ENCODE results near the gene NLRP9. TPM values are rescaled to one million over a fixed set of nuclear protein-coding genes. Genes with fewer than 3 reads are reported as not detected.

The NLRP9 gene
- total and polyA plus RNA-seq, 2 of the 13 experiments (the other 11 are each of a cell fraction or from before 2014, with no cell fraction given) = not detected

DNA sequence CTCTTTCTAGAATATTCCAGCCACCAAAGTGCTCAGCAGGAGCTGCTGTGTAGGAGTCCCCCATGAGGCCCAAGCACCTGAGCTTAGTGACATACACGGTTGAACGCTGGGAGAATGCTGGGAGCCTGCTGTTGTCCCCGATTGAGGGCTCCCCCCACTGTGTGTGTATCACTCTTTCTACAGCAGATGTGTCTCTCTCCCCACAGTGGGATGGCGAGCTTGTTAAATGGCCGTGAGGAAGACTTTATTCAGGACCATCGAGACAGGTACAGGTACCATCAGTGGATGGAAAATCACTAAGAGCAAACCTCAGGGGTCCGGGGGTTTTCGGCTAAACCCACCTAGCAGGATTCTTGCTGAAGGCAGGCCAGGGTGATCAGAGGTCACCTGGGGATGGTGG, 40.5 kb downstream of the NLRP9 start (continued):
- TF ChIP-seq, protein P1, sequence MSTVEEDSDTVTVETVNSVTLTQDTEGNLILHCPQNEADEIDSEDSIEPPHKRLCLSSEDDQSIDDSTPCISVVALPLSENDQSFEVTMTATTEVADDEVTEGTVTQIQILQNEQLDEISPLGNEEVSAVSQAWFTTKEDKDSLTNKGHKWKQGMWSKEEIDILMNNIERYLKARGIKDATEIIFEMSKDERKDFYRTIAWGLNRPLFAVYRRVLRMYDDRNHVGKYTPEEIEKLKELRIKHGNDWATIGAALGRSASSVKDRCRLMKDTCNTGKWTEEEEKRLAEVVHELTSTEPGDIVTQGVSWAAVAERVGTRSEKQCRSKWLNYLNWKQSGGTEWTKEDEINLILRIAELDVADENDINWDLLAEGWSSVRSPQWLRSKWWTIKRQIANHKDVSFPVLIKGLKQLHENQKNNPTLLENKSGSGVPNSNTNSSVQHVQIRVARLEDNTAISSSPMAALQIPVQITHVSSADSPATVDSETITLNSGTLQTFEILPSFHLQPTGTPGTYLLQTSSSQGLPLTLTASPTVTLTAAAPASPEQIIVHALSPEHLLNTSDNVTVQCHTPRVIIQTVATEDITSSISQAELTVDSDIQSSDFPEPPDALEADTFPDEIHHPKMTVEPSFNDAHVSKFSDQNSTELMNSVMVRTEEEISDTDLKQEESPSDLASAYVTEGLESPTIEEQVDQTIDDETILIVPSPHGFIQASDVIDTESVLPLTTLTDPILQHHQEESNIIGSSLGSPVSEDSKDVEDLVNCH (CRISPR knock-in tag; IDR thresholded peaks at IDR 0.05) = no peak
- TF ChIP-seq GATA4 (IDR thresholded peaks at IDR 0.05; ENCODE audit: borderline replicate concordance, low read depth) (no peak), EEA1 (CRISPR knock-in tag; IDR thresholded peaks at IDR 0.05; ENCODE audit: borderline replicate concordance) (no peak), ISX (CRISPR knock-in tag; conservative IDR thresholded peaks at IDR 0.05) (no peak), FOXA1 (IDR thresholded peaks at IDR 0.05) (no peak), FOXA1 (CRISPR knock-in tag; IDR thresholded peaks at IDR 0.05) (no peak), ZNF124 (CRISPR knock-in tag; IDR thresholded peaks at IDR 0.05) (no peak), CEBPG (CRISPR knock-in tag; IDR thresholded peaks at IDR 0.05) (no peak), ZNF205 (CRISPR knock-in tag; IDR thresholded peaks at IDR 0.05) (no peak), ZNF232 (CRISPR knock-in tag; IDR thresholded peaks at IDR 0.05; ENCODE audit: borderline replicate concordance) (no peak), NFE2L1 (CRISPR knock-in tag; IDR thresholded peaks at IDR 0.05; ENCODE audit: borderline replicate concordance) (no peak)

DNA sequence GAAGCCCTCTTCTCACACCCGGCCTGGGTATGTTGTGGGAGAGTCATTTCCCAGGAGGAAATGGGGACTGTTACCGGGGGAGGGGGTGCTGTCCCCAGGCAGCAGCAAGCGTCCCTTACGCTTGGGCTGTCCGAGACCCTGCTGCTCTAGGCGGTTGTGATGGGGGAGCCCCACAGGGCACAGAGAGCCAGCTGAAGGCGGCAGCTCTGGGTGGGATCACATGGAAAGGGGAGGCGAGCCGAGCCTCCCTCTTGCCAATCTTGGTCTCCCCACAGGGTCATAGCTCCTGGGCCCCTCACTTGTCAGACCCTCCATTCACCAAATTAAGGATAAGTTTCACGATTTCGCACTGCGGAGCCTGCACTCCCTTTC, 41.1 kb downstream of the NLRP9 start:
- no peak overlapping the region for H2AFZ ChIP-seq (ENCODE audit: low read length)
- no peak for DNase-seq (ENCODE audit: low spot score)
- TF ChIP-seq HOXA7 (CRISPR knock-in tag; IDR thresholded peaks at IDR 0.05) (no peak), RELA (CRISPR knock-in tag; IDR thresholded peaks at IDR 0.05) (no peak), FOXA3 (CRISPR knock-in tag; IDR thresholded peaks at IDR 0.05) (no peak), NFYB (CRISPR knock-in tag; IDR thresholded peaks at IDR 0.05) (no peak), AGO1 (IDR thresholded peaks at IDR 0.05; ENCODE audit: low read depth, low read length, poor library complexity, severe bottlenecking) (no peak)

More for the DNA sequence above, 41.1 kb downstream of the NLRP9 start:
- Histone ChIP-seq H3K4me1 (ENCODE audit: insufficient read depth, low read length) (no peaks in the 10 kb centered on the region), H3K9me3 (ENCODE audit: low read length) (no peaks in the 10 kb centered on the region), H3K27me3 (ENCODE audit: control insufficient read depth in 1 of 2, insufficient read depth in 2 of 2, low read length in 2 of 2) (no peaks in the 10 kb centered on the region), H3K4me3 (replicated peaks in 1 of 3; ENCODE audit: insufficient read depth in 1 of 3, low read depth in 2 of 3, low read length in 3 of 3) (no peak overlapping the region), H3K79me2 (ENCODE audit: insufficient read depth, low read length) (no peaks in the 10 kb centered on the region), H4K20me1 (ENCODE audit: insufficient read depth, low read length) (no peaks in the 10 kb centered on the region), H3K36me3 (replicated peaks in 1 of 2; ENCODE audit: control insufficient read depth in 1 of 2, insufficient read depth in 2 of 2, low read length in 2 of 2) (peaks cover 15 to 27% of the 10 kb centered on the region in 2 experiments; a peak in 4 of 5 replicates), H3K27ac (ENCODE audit: extremely low read length, insufficient read depth, low read length) (no peak overlapping the region), H3K4me2 (ENCODE audit: low read depth, low read length) (no peak overlapping the region), H3K9ac (ENCODE audit: insufficient read depth, low read depth, low read length) (no peak overlapping the region)
- 92% methylated on average over 7 of the region's 12 CpGs for WGBS (ENCODE audit: low lambda C conversion rate)
- in situ Hi-C loops (cut with HindIII; ENCODE audit: extremely low pct_ligation_motif_present, low pct_unique_long_range_greater_than_20kb) (no loop called here), intact Hi-C loops (cut with micrococcal nuclease; ENCODE audit: unreplicated experiment) (no loop called here)
- no peak for ATAC-seq
- no TSS peak for BruUV-seq (replicated peaks)
- no peak for FAIRE-seq
- CTCF ChIA-PET (ENCODE audit: low intra/inter-chr PET ratio, low total read pairs) = no interaction called here
- POLR2A ChIA-PET = interaction anchor here (2.0 kb wide), 1 partner anchor 13 kb away, joined by 5 read pairs; no protein-coding TSS in a partner anchor
